Coronary artery (tissue), 2 donors: Measurements from ENCODE around the gene CTRL.
"Not testable (repeated sequence)": the region's sequence is repeated elsewhere in the genome, so short reads cannot be mapped to it uniquely, and the experiment has no call there.

ENCODE experiments used
- DNase-seq: peaks from one replicate; pipeline ENCODE4 v3.0.0-alpha.2; 2017; ENCODE audit warnings: low spot score
- H3K27ac ChIP-seq, 2 donors: fragments of 200-600 bp; sonication (generic); one replicate each; pipeline ENCODE4 v1.5.1; 2016 to 2019
- H3K4me3 ChIP-seq: fragments of 200-600 bp; sonication (generic); 2 replicates; pipeline ENCODE4 v1.5.1; 2016; ENCODE audit warnings: mild to moderate bottlenecking, moderate library complexity
- TF ChIP-seq, protein P1 (sequence below): fragments of 200-600 bp; sonication (generic); IDR thresholded peaks from one replicate; pipeline ENCODE4 v1.5.1; 2019; ENCODE audit warnings: antibody characterized with exemption

CTRL gene

DNA sequence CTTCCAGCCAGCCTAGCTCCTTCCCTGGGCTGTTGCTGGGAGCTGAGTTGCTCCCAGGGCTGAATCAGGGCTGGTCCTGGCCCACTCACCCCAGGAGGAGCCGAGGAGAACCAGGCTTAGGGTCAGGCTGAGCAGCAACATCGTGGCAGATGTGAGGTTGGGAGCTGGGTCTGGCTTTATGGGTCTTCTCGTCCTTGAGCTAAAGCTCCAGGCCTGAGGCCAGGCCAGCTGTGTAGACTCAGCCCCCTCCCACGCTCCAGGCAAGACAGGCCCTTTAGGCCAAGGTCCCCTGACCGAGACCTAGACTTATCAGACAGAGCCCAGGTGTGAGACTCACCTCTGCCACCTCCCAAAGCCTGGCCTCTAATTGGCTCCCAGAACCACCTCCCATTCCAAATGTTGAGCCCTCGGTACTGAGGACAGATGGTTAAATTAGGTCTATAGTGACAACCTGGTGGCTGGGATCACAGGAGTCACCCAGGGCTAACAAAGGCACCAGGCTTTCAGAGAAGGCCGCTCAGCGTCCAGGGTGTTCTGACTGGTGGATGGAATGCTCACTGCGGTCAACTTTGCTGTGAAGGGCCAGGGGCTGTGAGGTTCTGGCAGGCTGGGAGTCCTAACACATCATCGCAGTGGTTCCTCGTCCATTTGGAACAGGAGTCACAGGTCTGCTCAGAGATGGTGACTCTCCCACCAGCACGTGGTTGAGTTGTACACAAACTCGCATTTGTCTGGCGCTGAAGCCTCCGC is at the start of gene CTRL:
Gene CTRL (minus strand): TSS at position 151 of the 750 bp plus-strand sequence. CDS start 10 bp downstream, at position 141.
- Histone ChIP-seq H3K27ac (no peak within 1 kb of the TSS), H3K4me3 (no peak within 1 kb of the TSS)
- TF ChIP-seq, protein P1, sequence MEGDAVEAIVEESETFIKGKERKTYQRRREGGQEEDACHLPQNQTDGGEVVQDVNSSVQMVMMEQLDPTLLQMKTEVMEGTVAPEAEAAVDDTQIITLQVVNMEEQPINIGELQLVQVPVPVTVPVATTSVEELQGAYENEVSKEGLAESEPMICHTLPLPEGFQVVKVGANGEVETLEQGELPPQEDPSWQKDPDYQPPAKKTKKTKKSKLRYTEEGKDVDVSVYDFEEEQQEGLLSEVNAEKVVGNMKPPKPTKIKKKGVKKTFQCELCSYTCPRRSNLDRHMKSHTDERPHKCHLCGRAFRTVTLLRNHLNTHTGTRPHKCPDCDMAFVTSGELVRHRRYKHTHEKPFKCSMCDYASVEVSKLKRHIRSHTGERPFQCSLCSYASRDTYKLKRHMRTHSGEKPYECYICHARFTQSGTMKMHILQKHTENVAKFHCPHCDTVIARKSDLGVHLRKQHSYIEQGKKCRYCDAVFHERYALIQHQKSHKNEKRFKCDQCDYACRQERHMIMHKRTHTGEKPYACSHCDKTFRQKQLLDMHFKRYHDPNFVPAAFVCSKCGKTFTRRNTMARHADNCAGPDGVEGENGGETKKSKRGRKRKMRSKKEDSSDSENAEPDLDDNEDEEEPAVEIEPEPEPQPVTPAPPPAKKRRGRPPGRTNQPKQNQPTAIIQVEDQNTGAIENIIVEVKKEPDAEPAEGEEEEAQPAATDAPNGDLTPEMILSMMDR = no peak
- no peak for DNase-seq

DNA sequence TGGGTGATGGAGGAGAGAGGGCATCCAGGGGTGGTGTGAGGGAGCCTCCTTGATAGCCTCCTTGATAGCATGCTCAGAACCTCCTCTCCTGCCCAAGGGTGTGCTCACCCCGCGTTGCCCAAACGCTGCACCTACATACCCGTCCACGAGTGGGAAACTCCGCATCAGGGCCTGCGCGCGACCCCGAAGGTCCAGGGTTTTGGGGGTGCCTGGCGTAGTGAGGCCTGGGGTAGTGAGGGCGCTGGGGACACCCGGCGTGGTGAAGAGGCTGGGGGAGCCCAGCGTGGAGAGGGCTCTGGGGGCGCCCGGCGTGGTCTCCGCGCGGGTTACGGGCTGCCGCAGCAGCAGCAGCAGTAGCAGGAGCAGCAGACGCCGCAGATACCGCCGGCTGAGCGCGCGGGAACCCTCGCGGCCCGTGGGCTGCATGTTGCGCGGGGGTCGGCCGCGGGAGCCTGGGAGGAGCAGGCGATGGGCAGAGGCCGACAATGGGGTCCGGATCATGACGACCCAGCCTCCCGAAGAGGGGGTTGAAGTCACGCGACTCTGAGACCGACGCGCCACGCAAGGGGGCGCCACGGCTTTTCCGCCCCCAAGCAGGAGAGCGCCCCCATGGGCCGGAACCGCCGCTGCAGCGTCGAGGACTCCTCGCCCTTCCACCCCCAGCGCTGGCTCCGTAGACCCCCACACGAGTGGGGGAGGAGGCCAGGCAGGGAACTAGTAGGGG is 48.5 kb upstream of the CTRL start, which contains the start of gene DPEP3:
Gene DPEP3 (minus strand): TSS at position 545 of the 724 bp plus-strand sequence. CDS start 119 bp downstream, at position 426.
- DNase-seq = peak; percentile 68
- Histone ChIP-seq H3K27ac (no peak within 1 kb of the TSS), H3K4me3 (no peak within 1 kb of the TSS)
- TF ChIP-seq, protein P1 = no peak

- DNase-seq = no peak
- H3K27ac ChIP-seq = no peak overlapping the region
- no peak overlapping the region for H3K4me3 ChIP-seq
- TF ChIP-seq, protein P1 = no peak
Measured at GRCh38 chr16:67977469-67978227, 46.0 kb upstream of the CTRL start.

GRCh38 chr16:67977005-67977404 is 45.3 kb upstream of the CTRL start:
- TF ChIP-seq, protein P1 = no peak
- no peak for DNase-seq
- H3K4me3 ChIP-seq = no peak overlapping the region
- no peak overlapping the region for H3K27ac ChIP-seq

GRCh38 chr16:67976205-67976604 is 44.5 kb upstream of the CTRL start:
- no peak overlapping the region for H3K4me3 ChIP-seq
- TF ChIP-seq, protein P1 = no peak
- no peak overlapping the region for H3K27ac ChIP-seq
- DNase-seq = no peak

- TF ChIP-seq, protein P1 = no peak
- DNase-seq = no peak
- Histone ChIP-seq H3K4me3 (no peak overlapping the region), H3K27ac (no peak overlapping the region)
Measured at GRCh38 chr16:67975321-67976105, 43.9 kb upstream of the CTRL start.

DNA sequence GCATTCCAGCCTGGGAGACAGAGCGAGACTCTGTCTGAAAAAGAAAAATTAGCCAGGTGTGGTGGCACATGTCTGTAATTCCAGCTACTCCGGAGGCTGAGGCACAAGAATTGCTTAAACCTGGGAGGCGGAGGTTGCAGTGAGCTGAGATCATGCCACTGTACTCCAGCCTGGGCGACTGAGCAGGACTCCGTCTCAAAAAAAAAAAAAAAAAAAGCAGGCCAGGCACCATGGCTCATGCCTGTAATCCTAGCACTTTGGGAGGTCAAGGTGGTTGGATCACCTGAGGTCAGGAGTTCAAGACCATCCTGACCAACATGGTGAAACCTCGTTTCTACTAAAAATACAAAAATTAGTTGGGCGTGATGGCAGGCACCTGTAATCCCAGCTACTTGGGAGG is 40.6 kb upstream of the CTRL start:
- not testable (repeated sequence) for H3K4me3 ChIP-seq, H3K27ac ChIP-seq, DNase-seq
